Endothelial cell (in vitro differentiated cells): Measurements from ENCODE around the gene TPX2. TPM values are rescaled to one million over a fixed set of nuclear protein-coding genes. Genes with fewer than 3 reads are reported as not detected.

Source experiments
- DNase-seq: peaks from one replicate; pipeline ENCODE4 v3.0.0; 2021; ENCODE audit warnings: low spot score
- H3K27ac Mint-ChIP-seq: one replicate; pipeline ENCODE4 v1.8.0; 2021; ENCODE audit warnings: mixed read lengths, inconsistent platforms; ENCODE audit not compliant: unreplicated experiment
- H3K27me3 Mint-ChIP-seq: one replicate; pipeline ENCODE4 v1.8.0; 2021; ENCODE audit warnings: mild to moderate bottlenecking, moderate library complexity, mixed read lengths, inconsistent platforms; ENCODE audit not compliant: unreplicated experiment
- H3K36me3 Mint-ChIP-seq: one replicate; pipeline ENCODE4 v1.8.0; 2021; ENCODE audit warnings: mild to moderate bottlenecking, low read depth, mixed read lengths, inconsistent platforms; ENCODE audit not compliant: unreplicated experiment
- H3K4me1 Mint-ChIP-seq: one replicate; pipeline ENCODE4 v1.8.0; 2021; ENCODE audit warnings: mild to moderate bottlenecking, mixed read lengths, inconsistent platforms; ENCODE audit not compliant: unreplicated experiment
- H3K4me3 Mint-ChIP-seq: one replicate; pipeline ENCODE4 v1.8.0; 2021; ENCODE audit warnings: mild to moderate bottlenecking, mixed read lengths, inconsistent platforms; ENCODE audit not compliant: unreplicated experiment
- H3K9me3 Mint-ChIP-seq: one replicate; pipeline ENCODE4 v1.8.0; 2021; ENCODE audit warnings: mixed read lengths, inconsistent platforms; ENCODE audit not compliant: unreplicated experiment
- CTCF ChIP-seq: fragments of 200-600 bp; sonication (generic); IDR thresholded peaks from one replicate; pipeline ENCODE4 v1.5.0; 2021; ENCODE audit warnings: antibody characterized with exemption; ENCODE audit not compliant: unreplicated experiment
- total RNA-seq: library from RNA; stranded (reverse); fragmentation: NEBNext Ultra II Directional; extraction: Animal tissue kit (Norgen Biotek cat#: 25700); gene quantifications from one replicate; pipeline ENCODE4 v1.2.1, GENCODE V29; 2021; ENCODE audit not compliant: unreplicated experiment

TPX2 gene
- total RNA-seq, 1 donor from 2014 or later: 27.2 TPM

GRCh38 chr20:31833931-31834521 lies 94.9 kb downstream of the TPX2 start:
- H3K9me3 Mint-ChIP-seq: no peaks in the 10 kb centered on the region
- no peak overlapping the region for H3K27ac Mint-ChIP-seq
- TF ChIP-seq CTCF: no peak
- H3K4me3 Mint-ChIP-seq: no peak overlapping the region
- H3K27me3 Mint-ChIP-seq: peaks cover 7% of the 10 kb centered on the region
- no peaks in the 10 kb centered on the region for H3K36me3 Mint-ChIP-seq
- peaks cover 20% of the 10 kb centered on the region for H3K4me1 Mint-ChIP-seq
- DNase-seq: no peak

- Mint-ChIP-seq H3K4me1 (peaks cover 6% of the 10 kb centered on the region), H3K27ac (no peak overlapping the region)
- no peak for DNase-seq
Measured at GRCh38 chr20:31835554-31835953, 96.5 kb downstream of the TPX2 start.

GRCh38 chr20:31835977-31836852 lies 97.1 kb downstream of the TPX2 start:
- Mint-ChIP-seq H3K4me1 (peaks cover 10% of the 10 kb centered on the region), H3K4me3 (no peak overlapping the region), H3K27me3 (no peaks in the 10 kb centered on the region), H3K9me3 (no peaks in the 10 kb centered on the region), H3K36me3 (no peaks in the 10 kb centered on the region), H3K27ac (no peak overlapping the region)
- TF ChIP-seq CTCF: no peak
- DNase-seq: no peak

More at GRCh38 chr20:31835554-31835953, 96.5 kb downstream of the TPX2 start:
- no peak for TF ChIP-seq CTCF
- Mint-ChIP-seq H3K27me3 (peaks cover 2% of the 10 kb centered on the region), H3K4me3 (no peak overlapping the region), H3K36me3 (no peaks in the 10 kb centered on the region), H3K9me3 (no peaks in the 10 kb centered on the region)

GRCh38 chr20:31836853-31837608 lies 97.9 kb downstream of the TPX2 start:
- no peak overlapping the region for H3K4me3 Mint-ChIP-seq
- no peaks in the 10 kb centered on the region for H3K36me3 Mint-ChIP-seq
- DNase-seq: no peak
- no peaks in the 10 kb centered on the region for H3K27me3 Mint-ChIP-seq
- H3K27ac Mint-ChIP-seq: no peak overlapping the region
- no peaks in the 10 kb centered on the region for H3K9me3 Mint-ChIP-seq
- TF ChIP-seq CTCF: no peak
- peaks cover 13% of the 10 kb centered on the region for H3K4me1 Mint-ChIP-seq
